ENCODE results near the gene E2F2.

The E2F2 gene

GRCh38 chr1:23570001-23570691 is 39.1 kb upstream of the E2F2 start:
- TF ChIP-seq CTCF (IDR thresholded peaks at IDR 0.05) = no peak
- no peak for DNase-seq
- Histone ChIP-seq H3K4me1 (peaks cover 0 to 53% (median 26%) of the 10 kb centered on the region in 4 donors), H3K4me3 (no peak overlapping the region), H3K9me3 (no peaks in the 10 kb centered on the region), H3K27me3 (no peaks in the 10 kb centered on the region), H3K27ac (peak overlapping the region; percentile 40 to 94), H3K36me3 (no peaks in the 10 kb centered on the region)
- intact Hi-C loops (cut with DNase I; ENCODE audit: low total_unique reads) = no loop called here

- intact Hi-C loops (cut with DNase I; ENCODE audit: low total_unique reads) = no loop called here
- TF ChIP-seq CTCF (IDR thresholded peaks at IDR 0.05) = no peak
- no peaks in the 10 kb centered on the region for H3K27me3 ChIP-seq
- no peaks in the 10 kb centered on the region for H3K36me3 ChIP-seq
- H3K9me3 ChIP-seq = no peaks in the 10 kb centered on the region
- peak in 1 of 2 donors; percentile 73 for DNase-seq
- H3K4me1 ChIP-seq = peaks cover 0 to 59% (median 37%) of the 10 kb centered on the region in 4 donors
- peak overlapping the region; percentile 58 to 68 for H3K4me3 ChIP-seq
- peak overlapping the region; percentile 94 to 97 for H3K27ac ChIP-seq
These were observed 37.8 kb upstream of the E2F2 start for GRCh38 chr1:23568608-23569383.

GRCh38 chr1:23567996-23568607 is 37.1 kb upstream of the E2F2 start:
- peaks cover 0 to 64% (median 43%) of the 10 kb centered on the region in 4 donors for H3K4me1 ChIP-seq
- intact Hi-C loops (cut with DNase I; ENCODE audit: low total_unique reads) = no loop called here
- no peaks in the 10 kb centered on the region for H3K36me3 ChIP-seq
- H3K27me3 ChIP-seq = no peaks in the 10 kb centered on the region
- peak overlapping the region; percentile 58 to 68 for H3K4me3 ChIP-seq
- peak overlapping the region; percentile 94 to 97 for H3K27ac ChIP-seq
- peak in 1 of 2 donors; percentile 73 for DNase-seq
- no peak for TF ChIP-seq CTCF (IDR thresholded peaks at IDR 0.05)
- H3K9me3 ChIP-seq = no peaks in the 10 kb centered on the region

GRCh38 chr1:23567629-23567995 is 36.6 kb upstream of the E2F2 start:
- intact Hi-C loops (cut with DNase I; ENCODE audit: low total_unique reads) = no loop called here
- H3K27me3 ChIP-seq = no peaks in the 10 kb centered on the region
- DNase-seq = no peak
- no peaks in the 10 kb centered on the region for H3K9me3 ChIP-seq
- peak overlapping the region; percentile 58 to 68 for H3K4me3 ChIP-seq
- peak overlapping the region; percentile 94 to 97 for H3K27ac ChIP-seq
- H3K36me3 ChIP-seq = no peaks in the 10 kb centered on the region
- TF ChIP-seq CTCF (IDR thresholded peaks at IDR 0.05) = no peak
- peaks cover 0 to 63% (median 44%) of the 10 kb centered on the region in 4 donors for H3K4me1 ChIP-seq

GRCh38 chr1:23566304-23566703 is 35.3 kb upstream of the E2F2 start:
- intact Hi-C loops (cut with DNase I; ENCODE audit: low total_unique reads) = no loop called here

More at GRCh38 chr1:23566304-23566703, 35.3 kb upstream of the E2F2 start:
- Histone ChIP-seq H3K27ac (peak overlapping the region; percentile 94 to 97), H3K27me3 (no peaks in the 10 kb centered on the region), H3K4me1 (peaks cover 0 to 70% (median 51%) of the 10 kb centered on the region in 4 donors), H3K4me3 (no peak overlapping the region), H3K9me3 (no peaks in the 10 kb centered on the region), H3K36me3 (no peaks in the 10 kb centered on the region)
- no peak for DNase-seq
- no peak for TF ChIP-seq CTCF (IDR thresholded peaks at IDR 0.05)

Measured in tibial artery (tissue), 4 donors.